Common myeloid progenitor, CD34-positive (primary cell): Measurements from ENCODE around the gene KLHL29.
A peak's percentile ranks its signal among the peaks of the same experiment; 100 is the strongest.

Experiments
- CTCF ChIA-PET: fragments of 350-600 bp; sonication (Branson Sonifier 250); formaldehyde crosslinking; loops from one replicate; lab custom pipeline; 2021; ENCODE audit warnings: antibody characterized with exemption; lab: Charles Lee
- POLR2A ChIA-PET: fragments of 350-600 bp; sonication (Branson Sonifier 250); formaldehyde crosslinking; loops from one replicate; lab custom pipeline; 2021; ENCODE audit warnings: antibody characterized with exemption; lab: Charles Lee
- DNase-seq, 3 donors: peaks; one replicate each; pipeline versions ENCODE4 v3.0.0 to v3.0.0-alpha.2; 2013
- H3K27ac ChIP-seq, 2 experiments: 1 replicate in 1 of 2; 2 replicates in 1 of 2; pipeline ENCODE4 v1.7.0; 2013; ENCODE audit warnings: inconsistent platforms in 2 of 2, low read length in 2 of 2, mild to moderate bottlenecking in 2 of 2, low read depth in 1 of 2, moderate library complexity in 1 of 2; ENCODE audit not compliant: severe bottlenecking in 2 of 2, insufficient read depth in 1 of 2, poor library complexity in 1 of 2
- H3K27me3 ChIP-seq, 5 experiments: replicated peaks in 2 of 5; 1 replicate in 3 of 5; 2 replicates in 2 of 5; pipeline versions ENCODE4 v1.6.1 to v1.7.0; 2013; ENCODE audit warnings: low read length in 4 of 5, mild to moderate bottlenecking in 2 of 5, moderate library complexity in 2 of 5, inconsistent platforms in 1 of 5; ENCODE audit not compliant: insufficient read depth in 5 of 5, control insufficient read depth in 4 of 5
- H3K36me3 ChIP-seq, 4 experiments: 1 replicate in 2 of 4; 2 replicates in 2 of 4; pipeline versions ENCODE4 v1.6.1 to v1.7.0; 2013; ENCODE audit warnings: low read length in 3 of 4, control low read depth in 1 of 4, mild to moderate bottlenecking in 1 of 4; ENCODE audit not compliant: control insufficient read depth in 4 of 4, insufficient read depth in 4 of 4
- H3K4me1 ChIP-seq, 4 experiments: 1 replicate in 3 of 4; 2 replicates in 1 of 4; pipeline versions ENCODE4 v1.6.1 to v1.7.1; 2013; ENCODE audit warnings: low read length in 3 of 4, mild to moderate bottlenecking in 3 of 4, control low read depth in 1 of 4, inconsistent platforms in 1 of 4, moderate library complexity in 1 of 4; ENCODE audit not compliant: control insufficient read depth in 4 of 4, insufficient read depth in 4 of 4; ENCODE audit errors: control extremely low read depth in 1 of 4
- H3K4me3 ChIP-seq, 7 experiments: 1 replicate in 4 of 7; 2 replicates in 3 of 7; pipeline versions ENCODE4 v1.5.1 to v1.7.0; 2013; ENCODE audit warnings: mild to moderate bottlenecking in 7 of 7, low read length in 6 of 7, moderate library complexity in 6 of 7, inconsistent platforms in 2 of 7, low read depth in 2 of 7, control low read depth in 1 of 7; ENCODE audit not compliant: insufficient read depth in 4 of 7, control insufficient read depth in 1 of 7; ENCODE audit errors: extremely low read depth in 1 of 7
- H3K9me3 ChIP-seq, 5 experiments: 1 replicate in 4 of 5; 2 replicates in 1 of 5; pipeline versions ENCODE4 v1.6.1 to v1.7.1; 2013; ENCODE audit warnings: low read length in 4 of 5, mild to moderate bottlenecking in 2 of 5, inconsistent platforms in 1 of 5, low read depth in 1 of 5, moderate library complexity in 1 of 5; ENCODE audit not compliant: control insufficient read depth in 4 of 5, insufficient read depth in 2 of 5; ENCODE audit errors: control extremely low read depth in 1 of 5
- WGBS: methylation state at CpG from one replicate; pipeline ENCODE4 v1.1.5; 2013; ENCODE audit not compliant: insufficient coverage; 5-methylcytosine and 5-hydroxymethylcytosine counted together

Gene KLHL29

DNA sequence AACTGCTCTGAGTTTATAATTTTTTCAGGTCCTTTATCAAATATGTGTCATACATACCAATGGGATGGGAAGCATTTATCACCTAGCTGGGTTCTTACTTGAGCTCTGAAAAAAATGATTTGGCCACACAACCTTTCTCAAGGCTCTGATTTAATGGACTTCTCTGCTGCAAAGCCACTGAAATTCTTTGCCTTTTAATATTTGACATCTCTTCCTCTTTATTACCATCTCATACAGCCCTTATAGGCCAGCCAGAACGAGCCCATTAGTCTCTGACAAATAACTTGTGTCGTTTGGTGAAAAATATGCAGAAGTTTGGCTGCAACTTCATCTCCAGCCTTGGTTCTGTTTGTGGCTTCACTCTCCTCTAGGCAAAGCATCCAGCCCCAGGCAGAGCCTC is 292.9 kb downstream of the KLHL29 start:
- DNase-seq, result no peak
- ChIA-PET POLR2A (no interaction called here), CTCF (no interaction called here)
- Histone ChIP-seq H3K9me3 (no peaks in the 10 kb centered on the region), H3K4me1 (no peaks in the 10 kb centered on the region), H3K36me3 (no peaks in the 10 kb centered on the region), H3K27ac (no peak overlapping the region), H3K27me3 (peaks cover 0 to 8% (median 0%) of the 10 kb centered on the region in 5 experiments), H3K4me3 (no peak overlapping the region)
- WGBS, result 87% methylated on average over 2 of the region's 2 CpGs

DNA sequence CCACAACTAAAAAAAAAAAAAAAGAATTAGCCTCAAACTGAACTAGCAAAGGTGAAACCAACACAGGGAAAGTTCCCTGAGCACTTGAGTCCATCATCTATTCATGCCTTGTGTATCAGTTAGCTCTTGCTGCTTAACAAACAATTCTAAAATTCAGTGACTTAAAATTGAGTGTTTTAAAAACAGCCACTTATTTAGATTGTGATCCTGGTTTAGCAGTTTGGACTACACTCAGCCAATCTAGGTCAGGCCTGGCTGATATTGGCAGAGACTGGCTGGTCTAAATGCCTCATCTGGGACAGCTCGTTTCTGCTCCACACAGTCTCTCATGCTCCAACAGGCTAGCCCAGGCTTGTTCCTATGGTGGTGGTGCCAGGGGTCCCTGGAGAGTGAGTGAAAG is 294.1 kb downstream of the KLHL29 start:
- Histone ChIP-seq H3K27me3 (peaks cover 0 to 12% (median 0%) of the 10 kb centered on the region in 5 experiments), H3K4me3 (no peak overlapping the region), H3K9me3 (no peaks in the 10 kb centered on the region), H3K4me1 (no peaks in the 10 kb centered on the region), H3K36me3 (no peaks in the 10 kb centered on the region), H3K27ac (no peak overlapping the region)
- WGBS, result 100% methylated on average over 1 of the region's 1 CpG
- POLR2A ChIA-PET, result no interaction called here
- no peak for DNase-seq
- CTCF ChIA-PET, result no interaction called here

DNA sequence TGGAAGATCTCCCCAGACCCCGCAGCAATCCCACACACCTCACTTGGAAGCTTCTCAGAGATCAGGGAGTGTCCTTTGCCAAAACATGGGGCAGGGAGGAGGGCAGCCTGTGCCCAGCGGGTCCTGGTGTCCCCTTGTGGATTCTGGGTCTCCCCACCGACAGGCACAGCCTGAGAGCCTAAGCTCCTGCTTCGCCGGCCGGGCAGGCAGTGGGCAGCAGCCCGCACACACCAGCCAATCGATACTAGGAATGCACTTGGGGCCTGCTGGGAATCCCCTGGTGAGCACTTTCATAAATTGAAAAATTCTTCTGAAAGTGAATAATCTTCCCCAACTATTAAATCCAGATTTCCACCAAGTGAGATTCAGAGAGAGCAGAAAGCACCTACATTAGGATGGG is 296.0 kb downstream of the KLHL29 start:
- no peaks in the 10 kb centered on the region for H3K36me3 ChIP-seq
- POLR2A ChIA-PET, result no interaction called here
- H3K27ac ChIP-seq, result no peak overlapping the region
- no peaks in the 10 kb centered on the region for H3K9me3 ChIP-seq
- no peak for DNase-seq
- H3K4me1 ChIP-seq, result peaks cover 0 to 5% (median 2%) of the 10 kb centered on the region in 4 experiments
- H3K4me3 ChIP-seq, result no peak overlapping the region
- CTCF ChIA-PET, result no interaction called here
- H3K27me3 ChIP-seq, result peaks cover 0 to 23% (median 0%) of the 10 kb centered on the region in 5 experiments
- 98% methylated on average over 6 of the region's 8 CpGs for WGBS

DNA sequence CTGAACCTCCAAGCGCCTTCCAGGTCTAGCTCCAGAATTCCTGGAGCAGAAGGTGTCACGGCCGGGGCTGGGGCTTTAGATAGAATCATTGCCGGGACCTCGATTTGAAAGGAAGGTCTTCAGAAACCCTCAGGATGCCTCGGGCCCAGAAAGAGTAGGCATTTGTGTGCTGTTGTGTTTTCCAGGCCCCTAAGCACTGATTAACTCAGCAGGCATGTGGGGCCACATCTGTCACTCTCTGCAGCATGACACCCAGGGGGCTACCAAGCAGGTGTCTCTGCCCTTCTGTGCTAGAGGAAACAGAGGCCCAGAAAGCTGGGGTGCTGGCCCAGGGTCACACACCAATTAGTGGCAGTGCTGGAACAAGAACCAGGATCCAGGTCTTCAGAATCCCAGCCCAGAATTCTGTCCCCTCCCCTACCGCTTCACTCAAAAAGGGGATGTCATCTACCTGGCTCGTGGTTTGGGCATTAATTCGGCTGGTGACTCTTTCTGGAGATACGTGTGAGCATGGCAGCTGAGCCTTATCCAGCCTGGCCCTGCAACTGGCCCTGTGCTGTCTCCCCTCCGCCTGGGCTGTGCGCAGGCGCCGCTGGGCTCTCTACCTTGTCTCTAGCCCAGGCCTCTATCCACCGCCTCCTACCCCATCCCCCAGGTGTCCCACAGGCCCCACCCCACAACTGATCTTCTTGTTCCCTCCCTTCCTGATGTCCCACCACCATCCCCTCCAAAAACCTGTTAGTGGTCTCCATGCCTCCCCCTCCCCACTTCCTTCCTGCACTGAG is 296.6 kb downstream of the KLHL29 start:
- CTCF ChIA-PET, result no interaction called here
- no peak for DNase-seq
- POLR2A ChIA-PET, result no interaction called here
- WGBS, result 96% methylated on average over 15 of the region's 15 CpGs
- H3K36me3 ChIP-seq, result no peaks in the 10 kb centered on the region
- peaks cover 0 to 5% (median 2%) of the 10 kb centered on the region in 4 experiments for H3K4me1 ChIP-seq
- no peak overlapping the region for H3K4me3 ChIP-seq
- H3K27me3 ChIP-seq, result peaks cover 0 to 29% (median 0%) of the 10 kb centered on the region in 5 experiments
- H3K27ac ChIP-seq, result no peak overlapping the region
- no peaks in the 10 kb centered on the region for H3K9me3 ChIP-seq

DNA sequence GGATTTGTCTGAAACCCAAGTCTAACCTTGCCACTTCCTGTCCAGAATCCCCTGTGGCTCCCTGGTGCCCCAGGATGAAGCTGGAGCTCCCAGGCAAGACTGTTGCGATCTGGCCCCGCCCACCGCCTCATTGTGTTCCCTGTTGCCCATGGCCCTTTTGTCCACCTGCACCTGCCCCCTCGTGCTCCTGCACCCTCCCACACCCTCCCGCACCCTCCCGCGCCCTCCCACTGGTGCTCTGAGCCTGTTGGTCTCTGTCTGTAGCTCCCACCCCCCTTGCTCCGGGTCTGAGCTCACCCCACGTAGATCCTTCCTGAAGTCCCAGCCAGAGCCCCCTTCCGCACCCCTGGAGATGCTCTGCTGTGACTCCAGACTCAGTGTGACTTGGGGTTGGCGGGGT is 297.5 kb downstream of the KLHL29 start:
- CTCF ChIA-PET, result no interaction called here
- H3K27me3 ChIP-seq, result peaks cover 0 to 34% (median 0%) of the 10 kb centered on the region in 5 experiments
- no peak overlapping the region for H3K4me3 ChIP-seq
- H3K9me3 ChIP-seq, result no peaks in the 10 kb centered on the region
- H3K4me1 ChIP-seq, result peaks cover 0 to 5% (median 2%) of the 10 kb centered on the region in 4 experiments
- POLR2A ChIA-PET, result no interaction called here
- no peaks in the 10 kb centered on the region for H3K36me3 ChIP-seq
- H3K27ac ChIP-seq, result no peak overlapping the region
- no peak for DNase-seq
- over 99% methylated on average over 11 of the region's 11 CpGs for WGBS

DNA sequence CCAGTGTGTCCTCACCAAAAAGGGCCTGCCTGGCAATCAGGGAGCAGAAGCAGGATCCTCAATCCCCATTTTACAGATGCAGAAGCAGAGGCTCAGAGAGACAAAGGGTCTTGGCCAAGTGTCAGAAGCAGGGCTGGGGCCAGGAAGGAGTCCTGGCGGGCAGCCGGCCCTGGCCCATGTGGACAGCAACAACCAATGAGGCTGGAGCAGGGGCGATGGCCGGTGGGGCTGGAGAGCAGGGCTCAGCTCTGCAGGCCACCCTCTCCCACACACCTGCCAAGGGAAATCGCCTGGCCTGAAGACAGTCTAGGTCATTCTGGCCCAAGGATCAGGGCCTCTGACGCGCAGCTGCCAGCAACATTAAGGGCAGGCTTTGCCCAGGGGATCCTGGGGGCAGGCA is 298.0 kb downstream of the KLHL29 start:
- no peak overlapping the region for H3K4me3 ChIP-seq
- CTCF ChIA-PET, result no interaction called here

DNA sequence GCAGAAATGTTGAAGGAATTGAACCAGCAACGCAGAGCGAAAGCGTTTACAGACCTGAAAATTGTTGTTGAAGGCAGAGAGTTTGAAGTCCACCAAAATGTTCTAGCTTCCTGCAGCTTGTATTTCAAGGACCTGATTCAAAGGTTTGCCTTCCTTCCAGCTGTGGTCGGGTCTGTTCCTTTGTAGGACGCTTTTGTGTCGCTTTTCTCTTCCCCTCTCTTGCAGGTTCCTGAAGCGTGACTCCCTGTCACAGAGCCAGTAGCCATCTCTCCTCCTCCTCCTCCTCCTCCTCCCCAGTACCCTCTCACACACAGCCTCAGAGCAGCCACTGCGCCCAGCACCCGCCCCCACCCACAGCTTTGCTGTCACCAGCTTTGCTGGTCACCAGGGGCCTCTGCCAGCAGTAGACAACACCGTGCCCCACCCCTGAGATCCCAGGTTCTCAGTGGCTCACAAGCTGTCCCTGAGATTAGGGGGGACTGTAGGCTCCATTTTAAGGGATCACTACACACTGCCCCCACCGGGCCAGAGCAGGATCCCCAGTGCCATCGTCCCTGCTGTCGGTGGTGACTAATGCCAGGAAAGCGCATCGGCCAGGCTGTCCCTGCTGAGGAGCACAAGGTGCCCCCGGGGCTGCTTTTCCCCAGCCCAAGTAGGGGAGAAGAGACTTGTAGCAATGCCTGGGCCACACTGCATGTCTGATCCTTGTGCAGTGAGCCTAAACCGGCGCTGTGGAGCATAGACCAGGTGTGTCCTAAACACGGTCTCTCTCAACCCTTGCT is 299.6 kb downstream of the KLHL29 start:
- 27% methylated on average over 13 of the region's 19 CpGs for WGBS
- peaks cover 0 to 34% (median 0%) of the 10 kb centered on the region in 5 experiments for H3K27me3 ChIP-seq
- H3K36me3 ChIP-seq, result no peaks in the 10 kb centered on the region
- ChIA-PET POLR2A (no interaction called here), CTCF (no interaction called here)
- no peak overlapping the region for H3K4me3 ChIP-seq
- peaks cover 0 to 5% (median 2%) of the 10 kb centered on the region in 4 experiments for H3K4me1 ChIP-seq
- H3K27ac ChIP-seq, result no peak overlapping the region
- peak in 2 of 3 donors; percentile 10 to 13 for DNase-seq
- no peaks in the 10 kb centered on the region for H3K9me3 ChIP-seq

More for the DNA sequence above, 298.0 kb downstream of the KLHL29 start:
- no peaks in the 10 kb centered on the region for H3K36me3 ChIP-seq
- 100% methylated on average over 4 of the region's 7 CpGs for WGBS
- H3K27ac ChIP-seq, result no peak overlapping the region
- peaks cover 0 to 5% (median 2%) of the 10 kb centered on the region in 4 experiments for H3K4me1 ChIP-seq
- POLR2A ChIA-PET, result no interaction called here
- H3K9me3 ChIP-seq, result no peaks in the 10 kb centered on the region
- DNase-seq, result no peak
- peaks cover 0 to 34% (median 0%) of the 10 kb centered on the region in 5 experiments for H3K27me3 ChIP-seq
